Keratinocyte (primary cell): ENCODE results near the gene PER1.

Experiments used
- CTCF ChIP-seq, 3 experiments: IDR thresholded peaks in 1 of 3; conservative IDR thresholded peaks in 1 of 3; optimal IDR thresholded peaks in 1 of 3; 2 replicates in 2 of 3; 3 replicates in 1 of 3; pipeline versions ENCODE3 to v1.5.1; 2011; ENCODE audit warnings: low read length in 3 of 3, mild to moderate bottlenecking in 3 of 3, moderate library complexity in 2 of 3, control low read depth in 1 of 3, inconsistent platforms in 1 of 3; ENCODE audit not compliant: insufficient read depth in 2 of 3; ENCODE audit errors: extremely low read depth in 1 of 3
- EZH2 ChIP-seq: IDR thresholded peaks from one replicate; pipeline ENCODE4 v1.6.1; 2012; ENCODE audit warnings: inconsistent platforms, mild to moderate bottlenecking, low read length, moderate library complexity

- TF ChIP-seq CTCF (optimal IDR thresholded peaks at IDR 0.05 in 1 of 3, IDR thresholded peaks at IDR 0.05 in 1 of 3, conservative IDR thresholded peaks at IDR 0.05 in 1 of 3; ENCODE audit: extremely low read depth in 1 of 3, insufficient read depth in 2 of 3, low read length in 3 of 3) (no peak), EZH2 (no peak)
These were observed 61.0 kb downstream of the PER1 start for GRCh38 chr17:8091033-8091687.
